Neural crest cell (in vitro differentiated cells): Measurements from ENCODE around the gene MGMT. TPM values are rescaled to one million over a fixed set of nuclear protein-coding genes. Genes with fewer than 3 reads are reported as not detected.
A peak's percentile ranks its signal among the peaks of the same experiment; 100 is the strongest.

ENCODE experiments used
- DNase-seq: peaks from one replicate; pipeline ENCODE4 v3.0.0; 2021; ENCODE audit warnings: low read depth, mixed read lengths, low spot score
- H3K27ac Mint-ChIP-seq: one replicate; pipeline ENCODE4 v1.8.0; 2021; ENCODE audit warnings: mild to moderate bottlenecking, mixed read lengths; ENCODE audit not compliant: unreplicated experiment
- H3K27me3 Mint-ChIP-seq: 2 replicates; pipeline ENCODE4 v1.8.0; 2021; ENCODE audit warnings: low read depth, mild to moderate bottlenecking, mixed read lengths
- H3K36me3 Mint-ChIP-seq: 2 replicates; pipeline ENCODE4 v1.8.0; 2021; ENCODE audit warnings: low read depth, mild to moderate bottlenecking, mixed read lengths
- H3K4me1 Mint-ChIP-seq: 2 replicates; pipeline ENCODE4 v1.8.0; 2021; ENCODE audit warnings: mixed read lengths
- H3K4me3 Mint-ChIP-seq: one replicate; pipeline ENCODE4 v1.8.0; 2021; ENCODE audit warnings: mild to moderate bottlenecking, mixed read lengths
- H3K9me3 Mint-ChIP-seq: 2 replicates; pipeline ENCODE4 v1.8.0; 2021; ENCODE audit warnings: mixed read lengths
- total RNA-seq: library from RNA; stranded (reverse); gene quantifications from 2 replicates; pipeline ENCODE4 v1.2.1, GENCODE V29; 2021
- TF ChIP-seq, protein P1 (sequence below): fragments of 200-600 bp; sonication (generic); conservative IDR thresholded peaks from 2 replicates; pipeline ENCODE4 v1.5.0; 2021; ENCODE audit warnings: antibody characterized with exemption, mild to moderate bottlenecking

The MGMT gene
- total RNA-seq, 1 donor from 2014 or later: 15.8 TPM

DNA sequence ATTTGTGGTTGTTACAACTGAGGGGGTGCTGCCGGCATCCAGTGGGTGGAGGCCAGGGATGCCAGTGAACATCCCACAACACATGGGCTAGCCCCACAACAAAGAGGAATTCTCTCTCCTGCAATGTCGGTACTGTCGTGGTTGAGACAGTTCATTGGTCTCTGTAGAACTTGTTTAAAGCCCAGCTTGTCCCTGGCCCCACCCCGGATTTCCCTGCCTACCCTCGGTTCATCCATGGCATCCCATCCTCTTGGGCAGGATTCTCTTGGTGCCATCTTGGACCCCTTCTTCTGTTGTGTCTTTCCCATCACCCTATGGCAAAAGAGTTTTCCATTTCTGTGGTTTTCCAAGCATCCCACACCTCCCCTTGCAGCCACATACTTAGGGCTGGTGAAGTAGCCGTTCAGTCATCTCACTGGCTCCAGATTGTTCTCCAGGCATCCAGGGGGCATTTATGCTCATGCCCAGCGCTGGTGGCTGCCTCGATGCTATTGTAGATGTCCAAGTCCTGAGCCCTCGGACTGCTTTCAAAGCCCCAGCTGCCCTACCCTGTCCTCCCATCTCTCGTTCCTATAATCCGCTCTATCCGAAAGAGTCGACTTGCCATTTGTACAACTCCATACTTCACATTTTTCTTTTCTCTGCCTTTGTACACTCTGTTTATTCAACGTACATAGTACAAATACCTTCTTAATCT, 39.2 kb downstream of the MGMT start:
- H3K36me3 Mint-ChIP-seq: peaks cover 10% of the 10 kb centered on the region
- H3K27me3 Mint-ChIP-seq: no peaks in the 10 kb centered on the region
- no peak overlapping the region for H3K27ac Mint-ChIP-seq
- TF ChIP-seq, protein P1, sequence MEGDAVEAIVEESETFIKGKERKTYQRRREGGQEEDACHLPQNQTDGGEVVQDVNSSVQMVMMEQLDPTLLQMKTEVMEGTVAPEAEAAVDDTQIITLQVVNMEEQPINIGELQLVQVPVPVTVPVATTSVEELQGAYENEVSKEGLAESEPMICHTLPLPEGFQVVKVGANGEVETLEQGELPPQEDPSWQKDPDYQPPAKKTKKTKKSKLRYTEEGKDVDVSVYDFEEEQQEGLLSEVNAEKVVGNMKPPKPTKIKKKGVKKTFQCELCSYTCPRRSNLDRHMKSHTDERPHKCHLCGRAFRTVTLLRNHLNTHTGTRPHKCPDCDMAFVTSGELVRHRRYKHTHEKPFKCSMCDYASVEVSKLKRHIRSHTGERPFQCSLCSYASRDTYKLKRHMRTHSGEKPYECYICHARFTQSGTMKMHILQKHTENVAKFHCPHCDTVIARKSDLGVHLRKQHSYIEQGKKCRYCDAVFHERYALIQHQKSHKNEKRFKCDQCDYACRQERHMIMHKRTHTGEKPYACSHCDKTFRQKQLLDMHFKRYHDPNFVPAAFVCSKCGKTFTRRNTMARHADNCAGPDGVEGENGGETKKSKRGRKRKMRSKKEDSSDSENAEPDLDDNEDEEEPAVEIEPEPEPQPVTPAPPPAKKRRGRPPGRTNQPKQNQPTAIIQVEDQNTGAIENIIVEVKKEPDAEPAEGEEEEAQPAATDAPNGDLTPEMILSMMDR: no peak
- no peak for DNase-seq
- H3K4me1 Mint-ChIP-seq: no peaks in the 10 kb centered on the region
- peaks cover 9% of the 10 kb centered on the region for H3K9me3 Mint-ChIP-seq
- no peak overlapping the region for H3K4me3 Mint-ChIP-seq

DNA sequence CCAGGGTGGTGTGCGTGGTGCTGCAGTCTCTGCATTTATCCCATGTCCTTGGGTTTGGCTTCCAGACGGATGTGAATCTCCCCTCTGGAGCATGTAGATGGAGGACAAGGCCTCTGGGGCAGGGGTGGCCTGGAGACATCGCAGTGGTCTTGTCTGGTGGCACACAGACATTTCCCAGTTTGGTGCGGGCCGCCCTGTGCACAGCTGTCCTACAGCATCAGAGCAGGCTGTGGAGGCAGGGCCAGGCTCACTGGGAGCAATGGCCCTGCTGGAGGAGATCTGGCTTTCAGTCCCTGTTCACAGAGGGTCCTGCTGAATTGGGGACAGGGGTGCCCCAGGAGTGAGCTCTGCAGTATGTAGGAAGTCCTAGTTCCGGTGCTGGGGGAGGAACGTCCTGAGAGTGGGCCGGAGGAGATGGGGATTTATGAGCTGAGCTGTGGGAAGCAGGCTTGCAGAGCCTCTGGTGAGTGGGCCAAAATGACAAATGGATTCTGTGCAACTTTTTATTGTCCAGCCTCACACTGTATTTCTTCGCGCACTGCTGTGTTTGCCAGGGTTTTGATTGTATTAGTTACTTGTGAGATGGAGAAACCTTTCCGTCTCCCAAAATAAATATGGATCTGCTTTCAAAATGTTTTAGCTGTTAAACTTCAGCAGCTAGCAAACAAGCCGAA, 40.3 kb downstream of the MGMT start:
- H3K36me3 Mint-ChIP-seq: peaks cover 10% of the 10 kb centered on the region
- TF ChIP-seq, protein P1: no peak

DNA sequence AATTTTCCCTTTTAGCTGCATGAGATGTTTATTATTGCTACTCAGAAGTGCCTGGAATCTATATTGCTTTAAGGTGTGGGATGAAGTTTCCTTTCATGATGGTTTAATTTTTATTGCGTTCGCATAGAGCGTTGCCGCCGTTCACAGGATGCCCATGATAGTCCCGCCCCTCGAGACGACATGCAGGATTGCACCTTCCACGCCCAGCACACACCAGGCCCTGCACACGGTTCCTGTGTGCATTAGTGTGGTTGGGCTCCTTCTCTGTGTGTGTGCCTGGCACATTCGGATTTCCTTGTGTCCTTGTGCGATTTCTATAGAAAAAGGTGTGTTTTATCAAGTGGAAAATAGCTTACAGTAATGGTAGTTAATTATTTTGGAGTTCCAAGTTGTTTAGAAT, 42.1 kb downstream of the MGMT start:
- H3K4me1 Mint-ChIP-seq: no peaks in the 10 kb centered on the region

More for the DNA sequence above, 40.3 kb downstream of the MGMT start:
- Mint-ChIP-seq H3K9me3 (peaks cover 9% of the 10 kb centered on the region), H3K27me3 (no peaks in the 10 kb centered on the region), H3K4me1 (no peaks in the 10 kb centered on the region), H3K4me3 (no peak overlapping the region), H3K27ac (no peak overlapping the region)
- no peak for DNase-seq

DNA sequence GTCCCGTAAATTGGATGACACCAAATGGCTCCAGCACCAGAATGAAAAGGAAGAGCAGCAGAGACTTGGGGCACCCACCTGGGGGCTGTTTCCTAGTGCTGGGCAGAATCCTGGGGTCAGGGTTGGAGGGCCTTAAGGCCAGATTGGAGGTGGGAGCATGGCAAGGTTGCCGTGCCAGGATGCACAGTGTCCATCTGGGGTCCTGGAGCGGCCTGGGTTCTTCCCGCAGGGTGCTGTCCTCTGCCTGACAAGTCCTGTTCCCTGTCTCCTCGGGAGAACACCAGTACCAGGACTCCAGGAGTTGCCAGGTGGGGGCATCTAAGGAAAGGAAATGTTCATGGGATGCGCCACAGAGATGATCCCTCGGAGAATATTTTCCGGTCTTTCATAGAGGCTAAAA, 42.8 kb downstream of the MGMT start:
- no peaks in the 10 kb centered on the region for H3K27me3 Mint-ChIP-seq
- TF ChIP-seq, protein P1: no peak
- peak overlapping the region; percentile 36 for H3K27ac Mint-ChIP-seq
- no peak overlapping the region for H3K4me3 Mint-ChIP-seq
- no peaks in the 10 kb centered on the region for H3K4me1 Mint-ChIP-seq
- H3K36me3 Mint-ChIP-seq: peaks cover 10% of the 10 kb centered on the region
- no peak for DNase-seq
- peaks cover 9% of the 10 kb centered on the region for H3K9me3 Mint-ChIP-seq

More for the DNA sequence above, 42.1 kb downstream of the MGMT start:
- Mint-ChIP-seq H3K36me3 (peaks cover 10% of the 10 kb centered on the region), H3K27ac (no peak overlapping the region), H3K9me3 (peaks cover 9% of the 10 kb centered on the region), H3K27me3 (no peaks in the 10 kb centered on the region), H3K4me3 (no peak overlapping the region)
- TF ChIP-seq, protein P1: no peak
- no peak for DNase-seq

DNA sequence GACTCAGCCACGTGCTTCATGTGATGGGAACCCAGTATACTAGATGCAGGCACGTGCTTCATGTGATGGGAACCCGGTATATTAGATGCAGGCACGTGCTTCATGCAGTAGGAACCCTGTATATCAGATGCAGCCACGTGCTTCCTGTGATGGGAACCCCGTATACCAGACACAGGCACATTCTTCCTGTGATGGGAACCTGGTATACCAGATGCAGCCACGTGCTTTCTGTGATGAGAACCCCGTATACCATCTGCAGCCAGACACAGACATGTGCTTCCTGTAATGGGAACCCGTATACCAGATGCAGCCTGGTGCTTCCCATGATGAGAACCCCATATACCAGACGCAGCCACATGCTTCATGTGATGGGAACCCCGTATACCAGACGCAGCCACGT, 44.0 kb downstream of the MGMT start:
- Mint-ChIP-seq H3K27me3 (no peaks in the 10 kb centered on the region), H3K27ac (no peak overlapping the region), H3K9me3 (peaks cover 9% of the 10 kb centered on the region), H3K4me3 (no peak overlapping the region), H3K36me3 (peaks cover 10% of the 10 kb centered on the region), H3K4me1 (no peaks in the 10 kb centered on the region)
- TF ChIP-seq, protein P1: no peak
- no peak for DNase-seq
